CD4-positive, alpha-beta T cell treated with Interleukin-10 for 1 hour (primary cell): Measurements from ENCODE around the gene CARMIL3.
A peak's percentile ranks its signal among the peaks of the same experiment; 100 is the strongest.
"Not testable (repeated sequence)": the region's sequence is repeated elsewhere in the genome, so short reads cannot be mapped to it uniquely, and the experiment has no call there.

ENCODE experiments used
- DNase-seq: peaks from one replicate; pipeline ENCODE4 v3.0.0-alpha.2; 2020

The CARMIL3 gene

GRCh38 chr14:24051789-24052655 lies at the start of gene CARMIL3:
CARMIL3 (plus strand) TSS chr14:24052009; CDS start chr14:24052154, 145 bp downstream.
- DNase-seq: peak; percentile 64

GRCh38 chr14:24006471-24006816 lies 45.4 kb upstream of the CARMIL3 start:
- not testable (repeated sequence) for DNase-seq

- DNase-seq: peak; percentile 69
Observed at GRCh38 chr14:24006817-24007652, 44.8 kb upstream of the CARMIL3 start.

GRCh38 chr14:24011051-24011450 lies 40.8 kb upstream of the CARMIL3 start:
- DNase-seq: no peak

- DNase-seq: not testable (repeated sequence)
Observed at GRCh38 chr14:24012726-24013273, 39.0 kb upstream of the CARMIL3 start.

- peak; percentile 82 for DNase-seq
Observed at GRCh38 chr14:24013654-24014514, 37.9 kb upstream of the CARMIL3 start.

- not testable (repeated sequence) for DNase-seq
Observed at GRCh38 chr14:24015745-24016144, 36.1 kb upstream of the CARMIL3 start.

- not testable (repeated sequence) for DNase-seq
Observed at GRCh38 chr14:24018978-24019377, 32.8 kb upstream of the CARMIL3 start.

GRCh38 chr14:24019944-24020343 lies 31.9 kb upstream of the CARMIL3 start:
- not testable (repeated sequence) for DNase-seq

GRCh38 chr14:24020520-24020919 lies 31.3 kb upstream of the CARMIL3 start:
- not testable (repeated sequence) for DNase-seq

- not testable (repeated sequence) for DNase-seq
Observed at GRCh38 chr14:24024939-24025418, 26.8 kb upstream of the CARMIL3 start.

GRCh38 chr14:24029687-24030086 lies 22.1 kb upstream of the CARMIL3 start:
- DNase-seq: not testable (repeated sequence)

- DNase-seq: not testable (repeated sequence)
Observed at GRCh38 chr14:24031331-24031730, 20.5 kb upstream of the CARMIL3 start.

GRCh38 chr14:24032727-24033418 lies 18.9 kb upstream of the CARMIL3 start:
- no peak for DNase-seq

GRCh38 chr14:24035769-24036168 lies 16.0 kb upstream of the CARMIL3 start:
- DNase-seq: not testable (repeated sequence)

- peak; percentile 72 for DNase-seq
Observed at GRCh38 chr14:24036169-24036962, 15.4 kb upstream of the CARMIL3 start.

GRCh38 chr14:24036963-24037657 lies 14.7 kb upstream of the CARMIL3 start:
- not testable (repeated sequence) for DNase-seq

- no peak for DNase-seq
Observed at GRCh38 chr14:24037658-24038037, 14.2 kb upstream of the CARMIL3 start.

- DNase-seq: no peak
Observed at GRCh38 chr14:24038686-24039085, 13.1 kb upstream of the CARMIL3 start.

GRCh38 chr14:24040692-24041091 lies 11.1 kb upstream of the CARMIL3 start:
- no peak for DNase-seq
